DMS153 treated with DMSO at 0.1 percent for 48 hours (cell line): ENCODE measurements around the gene MAP4K5.

Experiments used
- DNase-seq: peaks from one replicate; lab custom pipeline; 2025; ENCODE audit not compliant: unreplicated experiment; lab: John Stamatoyannopoulos, UW

Gene MAP4K5

DNA sequence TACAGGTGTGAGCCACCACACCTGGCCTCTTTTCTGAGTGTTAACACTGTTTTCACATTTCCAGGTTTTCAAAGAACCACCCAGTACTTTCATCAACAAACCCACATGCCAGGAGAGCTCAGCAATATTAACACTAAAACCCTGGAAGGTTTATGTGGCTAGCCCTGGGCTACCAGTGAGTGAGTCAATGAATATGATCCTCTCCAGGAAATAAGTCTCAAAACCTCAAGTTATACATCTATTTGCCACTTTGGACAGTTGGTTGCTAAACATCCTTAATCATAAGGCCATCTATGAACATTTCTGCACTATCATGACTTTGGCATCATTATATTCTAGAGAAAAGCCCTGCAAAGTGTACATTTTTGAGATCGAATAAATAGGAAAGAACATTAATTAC is 129.4 kb downstream of the MAP4K5 start:
- no peak for DNase-seq

DNA sequence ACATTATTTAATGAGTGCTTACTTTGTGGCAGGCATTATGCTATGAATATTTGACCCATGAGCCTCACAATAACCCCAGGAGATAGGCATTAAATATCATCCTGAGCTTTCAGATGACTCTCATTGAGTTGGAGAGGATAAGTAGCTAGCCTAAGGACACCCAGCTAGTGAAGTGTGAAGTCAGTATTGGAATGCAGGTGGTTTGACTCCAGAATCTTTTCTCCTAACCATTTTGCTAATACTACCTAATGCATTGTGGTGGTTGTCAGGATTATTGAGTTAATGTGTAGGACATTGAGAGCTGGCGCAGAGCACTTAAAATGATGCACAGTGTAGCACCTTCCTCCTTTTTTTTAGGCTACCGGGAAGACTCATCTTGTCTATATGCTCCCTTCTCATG is 131.9 kb downstream of the MAP4K5 start:
- DNase-seq, result no peak

DNA sequence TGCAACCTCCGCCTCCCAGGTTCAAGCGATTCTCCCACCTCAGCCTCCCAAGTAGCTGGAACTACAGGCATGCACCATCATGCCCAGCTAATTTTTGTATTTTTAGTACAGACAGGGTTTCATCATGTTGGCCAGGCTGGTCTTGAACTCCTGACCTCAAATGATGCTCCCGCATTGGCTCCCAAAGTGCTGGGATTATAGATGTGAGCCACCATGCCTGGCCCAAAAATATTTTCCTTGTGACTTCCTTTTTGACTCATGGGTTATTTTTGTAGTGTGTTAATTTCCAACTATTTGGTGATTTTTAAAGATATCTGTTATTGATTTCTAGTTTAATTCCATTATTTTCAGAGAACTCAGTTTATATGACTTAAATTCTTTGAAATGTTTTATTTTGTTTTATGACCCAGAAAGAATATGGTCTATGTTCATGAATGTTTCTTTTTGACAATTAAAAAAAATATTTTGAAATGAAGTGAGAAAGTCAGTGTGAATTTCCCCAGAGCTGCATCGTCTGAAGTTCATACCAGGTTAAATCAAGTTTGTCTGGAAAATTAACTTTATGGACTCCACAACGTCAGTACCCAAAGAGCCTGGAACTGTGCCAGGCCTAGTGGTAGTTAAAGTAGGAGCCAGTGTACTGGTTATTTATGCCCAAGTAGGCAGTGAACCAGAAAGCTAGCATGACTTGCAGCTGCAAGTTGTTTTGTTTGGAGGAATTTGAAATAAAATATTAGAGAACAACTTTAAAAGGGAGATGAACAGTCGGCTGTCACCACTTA is 132.9 kb downstream of the MAP4K5 start:
- DNase-seq, result no peak

DNA sequence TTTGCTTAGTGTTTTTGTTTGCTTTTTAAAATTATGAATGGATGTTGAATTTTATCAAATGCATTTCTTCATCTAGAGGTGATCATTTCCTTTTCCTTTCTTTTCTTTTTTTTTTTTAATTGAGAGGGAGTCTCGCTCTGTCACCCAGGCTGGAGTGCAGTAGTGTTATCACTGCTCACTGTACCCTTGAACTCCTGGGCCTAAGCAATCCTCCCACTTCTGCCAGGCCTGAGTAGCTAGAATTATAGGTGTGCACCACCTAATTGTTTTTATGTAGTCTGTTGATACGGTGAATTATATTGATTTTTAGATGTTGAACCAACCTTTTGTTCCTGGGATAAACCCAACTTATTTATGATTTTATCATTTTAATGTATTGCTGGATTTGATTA is 134.2 kb downstream of the MAP4K5 start:
- DNase-seq, result no peak

DNA sequence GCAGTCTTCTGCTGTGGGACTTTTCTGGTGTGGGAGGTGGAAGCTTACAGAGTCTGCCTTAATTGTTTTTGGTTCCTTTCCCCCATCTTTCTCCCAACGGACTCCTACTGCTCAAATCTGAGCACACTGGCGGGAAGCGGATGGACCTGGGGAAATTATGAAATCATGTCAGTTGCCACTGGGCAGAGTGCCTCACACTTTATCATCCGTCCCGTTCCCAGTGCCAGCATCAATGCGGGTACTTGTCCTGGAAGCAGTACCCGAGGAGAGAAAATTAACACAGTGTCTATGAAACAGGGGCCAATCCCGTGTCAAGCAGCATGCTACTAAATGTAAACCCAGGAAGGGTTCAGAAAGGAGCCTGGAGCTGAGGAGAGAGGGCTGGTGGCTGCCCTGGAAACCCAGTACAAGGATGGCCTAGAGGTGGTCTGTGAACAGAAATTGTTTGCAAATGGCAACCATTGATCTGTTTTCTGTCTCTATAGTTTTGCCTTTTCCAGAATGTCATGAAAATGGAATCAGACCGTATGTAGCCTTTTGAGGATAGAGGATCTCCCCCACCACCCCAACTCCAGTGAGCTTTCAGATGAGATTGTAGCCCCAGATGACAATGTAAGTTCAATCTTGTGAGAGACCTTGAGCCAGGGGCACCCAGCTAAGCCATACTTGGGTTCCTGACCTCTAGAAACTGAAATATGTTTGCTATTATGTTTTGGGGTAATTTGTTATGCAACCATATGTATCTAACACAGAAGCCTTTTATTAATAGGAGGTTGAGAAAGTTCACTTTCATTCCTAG is 134.8 kb downstream of the MAP4K5 start:
- no peak for DNase-seq

DNA sequence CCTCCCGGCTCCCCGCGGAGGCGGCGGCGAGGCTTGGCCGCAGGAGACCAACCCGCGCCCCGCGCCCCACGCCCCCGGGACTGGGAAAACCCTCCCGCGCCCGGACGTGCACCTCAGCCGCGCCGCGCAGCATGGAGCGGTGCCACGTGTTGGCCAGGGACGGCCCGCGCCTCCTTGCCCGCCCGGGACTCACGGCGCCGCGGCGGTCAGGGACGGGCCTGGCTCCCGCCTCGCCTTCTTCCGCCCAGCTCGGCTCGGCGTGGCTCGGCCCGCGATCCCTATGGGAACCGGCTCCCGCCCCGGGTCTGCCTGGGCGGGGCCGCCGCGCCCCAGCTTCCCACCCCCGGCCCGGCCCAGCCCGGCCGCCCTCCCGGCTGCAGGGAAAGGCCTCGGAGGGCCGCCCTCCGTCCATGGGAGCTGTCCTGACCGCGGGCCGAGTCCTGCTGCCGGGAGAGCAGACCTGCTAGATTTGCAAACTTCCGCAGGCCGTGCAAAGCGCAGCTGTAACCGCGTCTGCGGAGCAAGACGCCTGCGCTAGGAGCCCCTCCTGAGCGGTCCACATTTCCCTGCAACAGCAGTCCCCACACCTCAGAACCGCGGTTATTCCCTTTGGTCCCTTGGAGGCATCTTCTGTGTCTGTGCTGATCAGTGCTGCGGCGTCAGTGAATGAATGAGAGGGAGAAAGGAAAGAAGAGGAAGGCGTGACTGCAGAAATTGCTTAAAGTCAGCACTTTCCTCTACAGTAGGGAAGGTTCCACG is 135.6 kb downstream of the MAP4K5 start, which contains the start of gene CDKL1:
Gene CDKL1 (minus strand): TSS at position 251 of the 759 bp plus-strand sequence. CDS start 1,013 bp downstream, outside the sequence.
- no peak for DNase-seq

DNA sequence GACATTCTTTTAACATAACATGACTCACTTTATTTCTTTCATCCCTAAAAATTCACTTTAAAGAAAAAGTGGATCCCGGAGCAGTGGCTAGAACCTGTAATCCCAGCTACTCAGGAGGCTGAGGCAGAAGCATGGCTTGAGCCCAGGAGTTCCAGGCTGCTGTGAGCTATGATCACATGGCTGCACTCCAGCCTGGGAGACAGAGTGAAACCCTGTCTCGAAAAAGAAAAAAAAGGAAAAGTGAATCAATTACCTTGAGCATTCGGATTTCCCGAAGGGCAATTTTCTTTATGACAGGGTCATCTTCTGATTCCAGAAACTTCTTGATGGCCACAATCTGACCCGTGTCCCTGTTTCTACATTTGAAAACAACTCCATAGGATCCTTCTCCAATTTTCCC is 136.9 kb downstream of the MAP4K5 start:
- DNase-seq, result no peak

DNA sequence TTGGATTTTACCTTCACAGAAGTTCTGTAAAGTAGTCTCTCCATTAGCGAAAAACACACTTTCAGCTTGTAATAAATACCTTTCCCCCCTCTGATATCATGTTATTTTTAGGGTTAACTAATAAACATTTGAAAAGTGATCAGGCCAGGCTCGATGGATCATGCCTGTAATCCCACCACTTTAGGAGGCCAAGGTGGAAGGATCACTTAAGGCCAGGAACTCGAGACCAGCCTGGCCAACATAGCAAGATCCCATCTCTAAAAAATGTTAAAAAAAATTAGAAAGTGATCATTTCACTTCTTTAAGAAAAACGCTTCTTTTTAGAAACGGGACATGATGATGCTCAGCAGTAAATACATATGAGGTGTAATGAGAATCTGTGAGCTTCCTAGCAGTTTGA is 137.7 kb downstream of the MAP4K5 start:
- DNase-seq, result no peak

DNA sequence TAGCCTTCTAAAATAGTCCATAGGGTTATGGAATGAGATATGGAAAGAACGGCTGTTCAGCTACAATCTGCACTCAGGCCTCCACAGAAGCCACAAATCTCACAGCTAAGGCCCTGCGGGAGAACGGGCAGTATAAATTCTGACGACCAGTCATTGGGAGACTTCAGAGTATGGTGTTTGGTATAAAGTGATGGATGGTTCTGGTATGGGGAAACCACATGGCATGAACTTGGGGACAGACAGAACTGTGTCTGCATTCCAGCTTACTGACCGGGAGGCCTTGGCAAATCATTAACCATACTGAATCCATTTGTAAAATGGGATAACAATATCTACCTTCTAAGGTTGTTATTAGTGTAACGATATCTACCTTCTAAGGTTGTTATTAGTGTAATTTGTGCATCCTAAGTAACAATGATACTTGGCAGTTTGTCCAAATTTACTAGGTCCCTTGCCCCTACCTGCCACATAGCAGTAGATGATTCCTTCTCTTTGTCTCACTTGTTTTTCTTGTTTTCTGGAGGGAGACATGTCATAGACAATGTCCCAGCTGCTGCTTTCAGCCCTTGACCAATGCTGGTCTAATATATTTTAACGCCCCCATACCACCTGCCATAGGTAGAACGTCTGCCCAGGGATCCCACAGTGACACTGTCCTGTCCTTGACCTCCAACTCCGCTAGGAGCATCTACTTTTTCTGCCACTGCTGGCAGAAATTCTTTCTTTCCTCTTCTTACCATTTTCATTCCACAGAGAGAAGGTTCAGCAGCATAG is 142.5 kb downstream of the MAP4K5 start:
- no peak for DNase-seq

DNA sequence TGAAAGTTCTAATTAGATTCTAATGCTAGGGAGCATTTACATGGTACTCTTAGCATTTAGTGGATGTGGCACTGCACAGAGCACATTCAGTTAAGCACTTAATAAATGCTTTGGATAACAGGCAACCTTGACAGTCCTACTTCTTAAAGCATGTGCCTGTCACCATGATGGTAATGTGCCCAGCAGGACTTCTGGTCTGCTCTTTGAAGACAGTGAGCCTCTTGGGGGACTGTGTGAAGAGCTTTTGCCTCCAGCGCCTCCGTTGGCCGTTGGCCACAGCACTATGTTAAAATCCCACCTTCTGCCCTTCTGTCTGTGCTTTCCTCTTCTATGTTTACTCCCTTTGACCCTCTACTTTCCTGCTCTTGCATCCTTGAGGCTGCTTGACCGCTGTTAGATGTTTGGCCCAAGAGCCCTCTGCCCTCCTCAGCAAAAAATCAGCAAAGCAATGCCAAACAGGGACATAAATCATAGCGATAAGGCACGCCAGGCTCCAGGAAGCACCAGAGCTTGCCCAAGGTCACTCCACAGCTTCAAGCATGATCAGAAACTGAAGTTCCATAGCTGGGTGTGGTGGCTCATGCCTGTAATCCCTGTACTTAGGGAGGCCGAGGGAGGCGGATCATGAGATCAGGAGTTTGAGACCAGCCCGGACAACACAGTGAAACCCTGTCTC is 144.0 kb downstream of the MAP4K5 start:
- DNase-seq, result no peak

DNA sequence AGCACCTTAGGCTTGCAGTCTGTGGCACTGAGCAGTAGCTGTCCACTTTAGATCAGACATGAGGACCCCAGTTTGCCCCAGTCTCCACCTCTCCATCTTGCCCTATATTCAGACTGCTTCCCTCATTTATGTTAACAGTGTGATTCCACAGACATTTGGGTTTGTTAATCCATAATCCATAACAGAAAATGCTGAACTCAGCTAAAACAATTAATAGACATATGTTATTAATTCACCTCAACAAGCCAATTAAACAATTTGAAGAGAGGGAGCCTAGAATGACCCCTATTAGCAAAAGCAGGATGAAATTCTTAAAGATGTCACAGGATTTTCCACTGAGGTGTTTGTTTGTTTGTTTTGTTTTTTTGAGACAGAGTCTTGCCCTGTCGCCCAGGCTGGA is 144.8 kb downstream of the MAP4K5 start:
- no peak for DNase-seq

DNA sequence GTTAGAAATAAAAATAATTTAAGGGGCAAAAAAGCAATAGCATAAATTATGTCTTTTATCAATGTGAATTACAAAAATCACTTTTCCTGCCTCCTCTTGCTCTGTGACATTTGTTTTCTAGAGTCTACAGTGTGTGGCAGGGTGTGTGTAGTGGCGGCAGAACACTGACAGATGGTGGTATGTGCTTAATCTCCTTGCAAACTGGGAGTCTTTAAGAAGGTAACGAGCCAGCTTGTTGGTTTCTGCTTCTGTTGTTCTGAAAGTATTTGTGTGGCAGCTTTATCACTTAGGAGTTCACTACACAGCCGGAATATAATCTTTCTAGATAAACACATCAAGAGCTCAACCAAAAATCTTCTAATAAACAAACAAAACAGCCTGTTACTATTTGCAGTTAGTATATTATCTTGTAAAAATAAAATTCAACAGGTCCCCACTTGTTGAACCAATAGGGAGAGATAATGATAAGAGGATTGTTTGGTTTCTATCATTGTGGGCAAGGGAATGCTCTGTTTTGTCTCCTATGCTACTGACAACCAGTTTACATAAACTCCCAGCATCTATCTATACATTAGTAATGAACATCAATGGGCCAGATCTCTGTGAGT is 148.6 kb downstream of the MAP4K5 start:
- DNase-seq, result no peak

DNA sequence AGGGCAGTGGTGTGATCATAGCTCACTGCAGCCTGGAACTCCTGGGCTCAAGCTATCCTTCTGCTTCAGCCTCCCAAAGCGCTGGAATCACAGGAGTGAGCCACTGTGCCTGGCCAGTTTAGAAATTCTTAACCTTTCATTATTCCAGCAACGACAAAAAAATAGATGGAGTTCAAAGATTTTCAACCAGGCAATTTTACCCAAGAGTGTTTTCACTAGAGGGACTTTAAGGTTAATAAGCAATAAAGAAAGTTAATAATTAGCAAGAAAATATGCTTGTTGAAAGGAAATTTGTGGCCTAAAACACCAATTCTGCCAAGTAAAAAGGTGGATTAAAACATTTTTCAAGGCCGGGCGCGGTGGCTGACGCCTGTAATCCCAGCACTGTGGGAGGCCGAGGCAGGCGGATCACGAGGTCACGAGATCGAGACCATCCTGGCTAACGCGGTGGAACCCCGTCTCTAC is 150.5 kb downstream of the MAP4K5 start:
- DNase-seq, result no peak

DNA sequence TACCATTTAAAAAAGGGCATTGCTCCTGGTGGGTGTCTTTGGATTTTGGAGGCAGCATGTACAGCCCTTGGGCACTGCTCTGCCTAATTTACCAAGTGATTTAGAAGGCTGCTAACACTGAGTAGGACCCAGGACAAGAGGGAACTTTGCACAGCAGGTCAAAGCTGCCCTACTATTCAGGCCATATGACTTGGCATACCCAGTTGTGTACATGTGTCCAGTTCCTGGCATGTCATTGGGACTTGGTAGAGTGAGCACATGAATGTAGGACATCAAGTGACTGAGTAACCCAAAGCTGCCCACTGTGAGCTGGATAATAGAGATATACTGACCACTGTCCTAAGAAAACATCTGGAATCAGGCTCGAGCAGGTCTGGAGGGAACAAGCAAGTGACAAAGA is 151.4 kb downstream of the MAP4K5 start:
- DNase-seq, result no peak

DNA sequence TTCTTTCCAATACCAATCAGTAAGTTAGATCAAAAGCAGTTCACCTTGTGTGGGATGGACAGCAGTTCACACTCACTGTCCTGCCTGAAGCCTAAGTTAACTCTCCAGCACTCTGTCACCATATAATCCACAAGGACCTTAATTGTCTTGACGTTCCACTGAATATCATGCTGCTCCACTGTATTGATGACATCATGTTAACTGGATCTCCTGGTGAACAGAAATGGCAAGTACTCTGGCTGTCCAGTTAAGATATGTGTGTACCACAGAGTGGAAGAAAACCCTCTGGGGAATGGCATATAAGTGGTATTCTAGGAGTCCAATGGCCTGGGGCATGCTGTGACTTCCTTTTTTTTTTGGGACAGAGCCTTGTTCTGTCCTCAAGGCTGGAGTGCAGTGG is 151.9 kb downstream of the MAP4K5 start:
- DNase-seq, result no peak

DNA sequence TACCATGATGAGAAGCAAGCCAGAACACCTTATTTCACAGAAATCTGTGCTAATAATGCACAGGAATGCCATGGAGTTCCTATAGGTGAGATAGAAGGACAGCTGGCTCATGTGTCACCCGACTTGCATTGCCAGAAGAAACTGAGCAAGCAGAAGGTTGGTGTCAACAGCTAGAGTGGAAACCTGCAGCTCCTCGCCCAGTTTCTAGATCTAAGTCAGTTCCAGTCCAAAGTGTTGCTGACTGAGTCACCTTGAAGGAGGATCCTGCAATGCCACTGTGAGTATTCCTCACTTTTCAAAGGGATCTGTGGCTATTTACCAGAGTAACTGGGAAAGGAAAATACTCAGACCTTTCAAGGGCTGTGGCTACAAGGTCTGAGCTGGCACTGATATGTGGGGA is 152.8 kb downstream of the MAP4K5 start:
- no peak for DNase-seq

DNA sequence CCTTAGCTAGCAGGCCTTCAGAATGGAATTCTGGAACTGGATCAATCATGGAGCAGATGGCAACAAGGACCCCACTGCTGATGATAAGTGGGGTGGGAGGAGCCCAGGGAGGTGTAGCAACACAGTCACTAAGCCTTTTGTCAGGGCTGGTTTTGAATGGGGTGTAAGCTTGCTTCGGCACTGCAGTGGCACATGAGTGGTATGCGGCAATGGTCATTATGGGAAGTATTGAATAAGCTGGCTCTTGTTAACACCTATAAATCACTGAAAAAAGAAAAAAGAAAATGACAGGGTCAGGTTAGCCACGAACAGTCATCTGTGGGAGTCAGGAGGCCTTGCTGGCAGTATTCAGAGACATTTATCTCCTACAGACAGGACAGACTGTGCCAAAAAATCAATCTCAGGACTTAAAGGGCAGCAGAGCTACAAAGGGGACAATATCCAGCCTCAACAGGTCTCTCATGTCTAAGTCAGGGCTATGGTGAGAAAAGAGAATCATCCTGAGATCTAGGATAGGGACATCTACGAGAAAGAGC is 154.8 kb downstream of the MAP4K5 start:
- DNase-seq, result no peak

DNA sequence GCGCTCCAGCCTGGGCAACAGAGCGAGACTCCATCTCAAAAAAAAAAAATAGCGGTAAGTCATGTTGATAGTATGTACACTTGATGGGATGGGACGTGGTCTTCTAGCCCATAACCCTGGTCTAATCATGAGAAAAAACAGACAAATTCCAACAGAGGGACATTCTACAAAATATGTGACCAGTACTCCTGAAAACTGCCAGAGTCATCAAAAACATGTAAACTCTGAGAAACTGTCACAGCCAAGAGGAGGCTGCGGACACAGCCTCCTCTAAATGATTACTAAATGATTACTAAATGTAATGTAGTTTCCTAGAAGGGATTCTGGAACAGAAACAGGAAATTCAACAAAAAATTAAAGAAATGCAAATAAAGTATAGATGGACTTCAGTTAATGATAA is 156.6 kb downstream of the MAP4K5 start:
- no peak for DNase-seq

DNA sequence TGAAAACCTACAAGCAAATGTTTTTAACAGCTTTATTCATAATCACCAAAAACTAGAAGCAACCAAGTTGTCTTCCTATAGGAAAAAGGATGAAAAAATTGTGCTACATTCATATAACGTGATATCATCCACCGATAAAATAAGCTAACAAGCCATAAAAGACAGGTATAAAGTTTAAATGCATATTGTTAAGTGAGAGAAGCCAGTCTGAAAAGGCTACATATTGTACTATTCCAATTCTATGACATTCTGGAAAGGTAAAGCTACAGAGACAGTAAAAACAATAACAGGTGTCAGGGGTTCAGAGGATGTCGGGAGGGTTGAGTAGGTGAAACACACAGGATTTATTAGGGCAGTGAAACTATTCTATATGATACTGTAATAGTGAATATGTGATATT is 158.4 kb downstream of the MAP4K5 start:
- no peak for DNase-seq

DNA sequence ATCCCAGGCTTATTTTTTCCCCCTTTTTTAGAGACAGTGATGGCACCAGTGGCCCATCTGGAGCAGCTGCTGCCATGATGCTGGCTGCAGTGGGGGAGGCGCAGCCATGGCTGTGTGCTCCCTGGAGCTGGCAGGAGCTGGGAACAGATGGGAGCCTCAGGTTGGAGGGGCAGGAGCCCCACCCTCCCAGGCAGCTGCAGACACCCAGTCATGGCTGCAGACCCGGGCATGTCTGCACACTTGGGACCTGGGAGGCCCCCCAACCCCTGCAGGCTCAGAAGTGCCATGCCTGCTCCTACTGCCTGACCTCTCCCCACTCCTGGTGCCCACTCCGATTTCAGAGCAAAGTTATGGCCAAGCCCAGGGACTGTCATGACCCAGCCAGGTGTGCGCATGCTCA is 160.8 kb downstream of the MAP4K5 start:
- no peak for DNase-seq
